ENCODE results near the gene IL34.

The IL34 gene

GRCh38 chr16:70646260-70647241 is at the start of gene IL34:
Gene IL34 (plus strand): TSS chr16:70646559. CDS start chr16:70646948, 389 bp downstream.
- H3K4me1 ChIP-seq (ENCODE audit: insufficient read depth, low read length): peaks cover 4% of the 10 kb centered on the region; the same call in 1 of the 2 replicates
- no peaks in the 10 kb centered on the region for H3K36me3 ChIP-seq (ENCODE audit: insufficient read depth, low read length)
- no peaks in the 10 kb centered on the region for H3K9me3 ChIP-seq (ENCODE audit: control insufficient read depth, insufficient read depth, low read length)
- no peak within 1 kb of the TSS for H3K9ac ChIP-seq (ENCODE audit: low read depth, low read length)

- no peaks in the 10 kb centered on the region for H3K9me3 ChIP-seq (ENCODE audit: control insufficient read depth, insufficient read depth, low read length)
- H3K9ac ChIP-seq (ENCODE audit: low read depth, low read length): no peak overlapping the region
- no peaks in the 10 kb centered on the region for H3K36me3 ChIP-seq (ENCODE audit: insufficient read depth, low read length)
- H3K4me1 ChIP-seq (ENCODE audit: insufficient read depth, low read length): no peaks in the 10 kb centered on the region
These were observed 49.1 kb upstream of the IL34 start for GRCh38 chr16:70597135-70597835.

GRCh38 chr16:70598937-70599503 is 47.3 kb upstream of the IL34 start:
- no peak overlapping the region for H3K9ac ChIP-seq (ENCODE audit: low read depth, low read length)
- H3K4me1 ChIP-seq (ENCODE audit: insufficient read depth, low read length): no peaks in the 10 kb centered on the region
- H3K9me3 ChIP-seq (ENCODE audit: control insufficient read depth, insufficient read depth, low read length): no peaks in the 10 kb centered on the region
- H3K36me3 ChIP-seq (ENCODE audit: insufficient read depth, low read length): no peaks in the 10 kb centered on the region

GRCh38 chr16:70600730-70601129 is 45.6 kb upstream of the IL34 start:
- Histone ChIP-seq H3K4me1 (ENCODE audit: insufficient read depth, low read length) (no peaks in the 10 kb centered on the region), H3K36me3 (ENCODE audit: insufficient read depth, low read length) (no peaks in the 10 kb centered on the region), H3K9ac (ENCODE audit: low read depth, low read length) (no peak overlapping the region), H3K9me3 (ENCODE audit: control insufficient read depth, insufficient read depth, low read length) (no peaks in the 10 kb centered on the region)

GRCh38 chr16:70601576-70602575 is 44.5 kb upstream of the IL34 start:
- Histone ChIP-seq H3K9me3 (ENCODE audit: control insufficient read depth, insufficient read depth, low read length) (no peaks in the 10 kb centered on the region), H3K9ac (ENCODE audit: low read depth, low read length) (no peak overlapping the region), H3K4me1 (ENCODE audit: insufficient read depth, low read length) (no peaks in the 10 kb centered on the region), H3K36me3 (ENCODE audit: insufficient read depth, low read length) (no peaks in the 10 kb centered on the region)

- Histone ChIP-seq H3K9ac (ENCODE audit: low read depth, low read length) (no peak overlapping the region), H3K4me1 (ENCODE audit: insufficient read depth, low read length) (no peaks in the 10 kb centered on the region), H3K36me3 (ENCODE audit: insufficient read depth, low read length) (no peaks in the 10 kb centered on the region), H3K9me3 (ENCODE audit: control insufficient read depth, insufficient read depth, low read length) (no peaks in the 10 kb centered on the region)
These were observed 43.5 kb upstream of the IL34 start for GRCh38 chr16:70602831-70603230.

GRCh38 chr16:70604407-70605282 is 41.7 kb upstream of the IL34 start:
- Histone ChIP-seq H3K4me1 (ENCODE audit: insufficient read depth, low read length) (peaks cover 5% of the 10 kb centered on the region; the same call in 1 of the 2 replicates), H3K9me3 (ENCODE audit: control insufficient read depth, insufficient read depth, low read length) (no peaks in the 10 kb centered on the region), H3K36me3 (ENCODE audit: insufficient read depth, low read length) (no peaks in the 10 kb centered on the region), H3K9ac (ENCODE audit: low read depth, low read length) (no peak overlapping the region)

- Histone ChIP-seq H3K9ac (ENCODE audit: low read depth, low read length) (no peak overlapping the region), H3K36me3 (ENCODE audit: insufficient read depth, low read length) (no peaks in the 10 kb centered on the region), H3K4me1 (ENCODE audit: insufficient read depth, low read length) (peaks cover 5% of the 10 kb centered on the region; the same call in 1 of the 2 replicates), H3K9me3 (ENCODE audit: control insufficient read depth, insufficient read depth, low read length) (no peaks in the 10 kb centered on the region)
These were observed 41.1 kb upstream of the IL34 start for GRCh38 chr16:70605283-70605657.

- H3K9ac ChIP-seq (ENCODE audit: low read depth, low read length): no peak overlapping the region
- peaks cover 6% of the 10 kb centered on the region for H3K36me3 ChIP-seq (ENCODE audit: insufficient read depth, low read length)
- no peaks in the 10 kb centered on the region for H3K9me3 ChIP-seq (ENCODE audit: control insufficient read depth, insufficient read depth, low read length)
- H3K4me1 ChIP-seq (ENCODE audit: insufficient read depth, low read length): peaks cover 5% of the 10 kb centered on the region; the same call in 1 of the 2 replicates
These were observed 37.8 kb upstream of the IL34 start for GRCh38 chr16:70608521-70608920.

GRCh38 chr16:70610273-70611223 is 35.8 kb upstream of the IL34 start:
- peaks cover 5% of the 10 kb centered on the region; the same call in 1 of the 2 replicates for H3K4me1 ChIP-seq (ENCODE audit: insufficient read depth, low read length)
- no peak overlapping the region for H3K9ac ChIP-seq (ENCODE audit: low read depth, low read length)

GRCh38 chr16:70611224-70611598 is 35.1 kb upstream of the IL34 start:
- Histone ChIP-seq H3K36me3 (ENCODE audit: insufficient read depth, low read length) (peaks cover 15% of the 10 kb centered on the region), H3K9me3 (ENCODE audit: control insufficient read depth, insufficient read depth, low read length) (no peaks in the 10 kb centered on the region), H3K9ac (ENCODE audit: low read depth, low read length) (no peak overlapping the region), H3K4me1 (ENCODE audit: insufficient read depth, low read length) (peaks cover 5% of the 10 kb centered on the region; the same call in 1 of the 2 replicates)

More at GRCh38 chr16:70610273-70611223, 35.8 kb upstream of the IL34 start:
- Histone ChIP-seq H3K9me3 (ENCODE audit: control insufficient read depth, insufficient read depth, low read length) (no peaks in the 10 kb centered on the region), H3K36me3 (ENCODE audit: insufficient read depth, low read length) (peaks cover 10% of the 10 kb centered on the region)

- Histone ChIP-seq H3K9ac (ENCODE audit: low read depth, low read length) (no peak overlapping the region), H3K9me3 (ENCODE audit: control insufficient read depth, insufficient read depth, low read length) (no peaks in the 10 kb centered on the region), H3K36me3 (ENCODE audit: insufficient read depth, low read length) (peaks cover 16% of the 10 kb centered on the region), H3K4me1 (ENCODE audit: insufficient read depth, low read length) (peaks cover 5% of the 10 kb centered on the region; the same call in 1 of the 2 replicates)
These were observed 34.5 kb upstream of the IL34 start for GRCh38 chr16:70611785-70612303.
